Suppressor macrophage treated with lipopolysaccharide for 4 hours (primary cell): ENCODE results near the gene FAM20A.

Experiments
- DNase-seq: peaks from one replicate; pipeline ENCODE4 v3.0.0-alpha.2; 2020

FAM20A gene

GRCh38 chr17:68600931-68601564 lies at the start of gene FAM20A:
FAM20A (minus strand) TSS chr17:68601367; CDS start chr17:68600666, 701 bp downstream.
- DNase-seq, result peak; percentile 75

- DNase-seq, result no peak
These were observed 48.2 kb upstream of the FAM20A start for GRCh38 chr17:68649324-68649723.

GRCh38 chr17:68646626-68647526 lies 45.7 kb upstream of the FAM20A start:
- DNase-seq, result no peak

- no peak for DNase-seq
These were observed 40.9 kb upstream of the FAM20A start for GRCh38 chr17:68642118-68642412.

GRCh38 chr17:68641276-68642117 lies 40.3 kb upstream of the FAM20A start:
- no peak for DNase-seq

GRCh38 chr17:68640242-68640989 lies 39.2 kb upstream of the FAM20A start:
- no peak for DNase-seq

GRCh38 chr17:68634345-68634876 lies 33.2 kb upstream of the FAM20A start:
- DNase-seq, result no peak

GRCh38 chr17:68628576-68628957 lies 27.4 kb upstream of the FAM20A start:
- DNase-seq, result no peak

- DNase-seq, result peak; percentile 15
These were observed 26.9 kb upstream of the FAM20A start for GRCh38 chr17:68627956-68628575.

- no peak for DNase-seq
These were observed 23.2 kb upstream of the FAM20A start for GRCh38 chr17:68624381-68624780.

GRCh38 chr17:68623811-68624210 lies 22.6 kb upstream of the FAM20A start:
- no peak for DNase-seq

GRCh38 chr17:68622423-68622822 lies 21.3 kb upstream of the FAM20A start:
- DNase-seq, result no peak

- DNase-seq, result no peak
These were observed 19.9 kb upstream of the FAM20A start for GRCh38 chr17:68621065-68621464.

- DNase-seq, result no peak
These were observed 15.2 kb upstream of the FAM20A start for GRCh38 chr17:68616334-68616733.

- DNase-seq, result no peak
These were observed 13.6 kb upstream of the FAM20A start for GRCh38 chr17:68614718-68615117.

GRCh38 chr17:68613739-68614298 lies 12.7 kb upstream of the FAM20A start:
- DNase-seq, result peak; percentile 91

- DNase-seq, result peak; percentile 21
These were observed 11.7 kb upstream of the FAM20A start for GRCh38 chr17:68612923-68613292.

GRCh38 chr17:68612209-68612922 lies 11.2 kb upstream of the FAM20A start:
- peak; percentile 52 for DNase-seq

GRCh38 chr17:68611353-68612208 lies 10.4 kb upstream of the FAM20A start:
- DNase-seq, result no peak

- no peak for DNase-seq
These were observed 9.4 kb upstream of the FAM20A start for GRCh38 chr17:68610554-68610953.
